Epithelial cell of esophagus (primary cell): ENCODE data around the gene SEMA3E.

ENCODE experiments used
- DNase-seq: peaks from one replicate; pipeline ENCODE4 v3.0.0; 2010; ENCODE audit warnings: low read depth
- H3K4me3 ChIP-seq: 2 replicates; pipeline ENCODE4 v1.5.1; 2011; ENCODE audit warnings: mild to moderate bottlenecking, low read length, control low read depth
- CTCF ChIP-seq: IDR thresholded peaks from 2 replicates; pipeline ENCODE4 v1.5.1; 2011; ENCODE audit warnings: low read depth, mild to moderate bottlenecking, low read length, control low read depth, inconsistent platforms; ENCODE audit not compliant: insufficient read depth; ENCODE audit errors: missing control alignments

The SEMA3E gene

GRCh38 chr7:83426325-83426724 is 222.6 kb downstream of the SEMA3E start:
- DNase-seq: no peak
- no peak overlapping the region for H3K4me3 ChIP-seq
- no peak for TF ChIP-seq CTCF

DNA sequence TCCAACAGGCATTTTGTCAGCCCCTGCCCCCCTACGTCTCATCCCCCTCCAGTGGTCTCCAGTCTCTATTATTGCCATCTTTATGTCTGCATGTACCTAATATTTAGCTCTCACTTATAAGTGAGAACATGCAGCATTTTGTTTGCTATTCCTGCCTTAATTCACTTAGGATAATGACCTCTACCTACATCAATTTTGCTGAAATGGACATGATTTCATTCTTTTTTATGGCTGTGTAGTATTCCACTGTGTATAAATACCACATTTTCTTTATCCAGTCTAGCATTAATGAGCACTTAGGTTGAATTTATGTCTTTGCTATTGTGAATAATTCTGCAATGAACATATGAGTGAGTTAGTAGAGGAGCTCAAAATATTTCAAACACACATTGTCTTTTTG is 229.9 kb downstream of the SEMA3E start:
- no peak overlapping the region for H3K4me3 ChIP-seq
- no peak for DNase-seq
- TF ChIP-seq CTCF: no peak

DNA sequence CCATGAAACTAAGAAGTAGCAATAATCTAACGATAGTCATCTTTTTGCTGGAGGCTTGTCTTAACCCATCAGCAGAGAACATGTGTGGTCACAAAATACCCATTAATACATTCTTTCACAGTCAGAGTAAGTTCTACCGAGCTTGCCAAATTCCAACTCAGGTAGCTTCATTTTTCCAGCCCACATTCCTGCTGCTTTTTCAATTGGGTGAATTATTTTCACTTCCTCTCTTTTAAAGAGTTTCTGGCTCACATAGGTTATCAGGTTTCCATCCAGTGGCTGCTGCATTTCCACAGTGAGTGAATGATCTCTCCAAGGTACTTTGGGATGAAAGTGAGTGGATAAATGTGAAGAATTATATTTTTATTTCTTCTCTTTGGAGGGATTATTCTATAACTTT is 233.1 kb downstream of the SEMA3E start:
- peak; percentile 4 for DNase-seq
- no peak overlapping the region for H3K4me3 ChIP-seq
- TF ChIP-seq CTCF: no peak

- no peak overlapping the region for H3K4me3 ChIP-seq
- TF ChIP-seq CTCF: no peak
- no peak for DNase-seq
These were observed 234.0 kb downstream of the SEMA3E start for GRCh38 chr7:83414947-83415346.

- no peak for DNase-seq
These were observed 235.1 kb downstream of the SEMA3E start for GRCh38 chr7:83413831-83414230.

DNA sequence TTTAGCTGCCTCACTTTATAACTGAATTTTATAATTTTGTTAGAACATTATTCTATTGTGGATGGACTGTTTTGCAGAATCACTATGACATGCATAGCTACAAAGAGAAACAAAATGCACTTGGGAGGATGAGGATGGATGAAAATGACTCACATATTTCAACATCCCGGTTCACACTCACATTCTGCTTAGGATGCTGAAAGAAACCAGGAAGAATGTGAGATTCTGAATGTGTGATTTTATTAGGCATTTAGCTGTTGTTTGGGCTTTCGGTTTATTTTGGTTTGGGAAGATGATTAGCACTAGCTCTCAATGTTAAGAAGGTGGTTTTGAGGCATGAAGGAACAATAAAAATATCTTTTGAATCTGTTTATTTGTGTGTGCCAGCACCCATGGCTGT is 235.5 kb downstream of the SEMA3E start:
- peak; percentile 36 for DNase-seq
- no peak overlapping the region for H3K4me3 ChIP-seq
- no peak for TF ChIP-seq CTCF

More at GRCh38 chr7:83413831-83414230, 235.1 kb downstream of the SEMA3E start:
- no peak for TF ChIP-seq CTCF
- H3K4me3 ChIP-seq: no peak overlapping the region

- TF ChIP-seq CTCF: peak; percentile 66
- peak; percentile 65 for DNase-seq
- H3K4me3 ChIP-seq: no peak overlapping the region
These were observed 237.8 kb downstream of the SEMA3E start for GRCh38 chr7:83410989-83411591.
